AG08396 (cell line): ENCODE results near the gene CD14.
"Not testable (repeated sequence)": the region's sequence is repeated elsewhere in the genome, so short reads cannot be mapped to it uniquely, and the experiment has no call there.

Experiments used
- DNase-seq: peaks from one replicate; pipeline ENCODE4 v3.0.0; 2012; ENCODE audit warnings: low spot score, mixed read lengths

CD14 gene

GRCh38 chr5:140635291-140636257 lies 2.6 kb upstream of the CD14 start:
- DNase-seq, result no peak

- no peak for DNase-seq
Observed at GRCh38 chr5:140634103-140634502, 1.1 kb upstream of the CD14 start.

- no peak for DNase-seq
Observed at GRCh38 chr5:140633501-140633900, 526 bp upstream of the CD14 start.

GRCh38 chr5:140632366-140633020 lies 482 bp downstream of the CD14 start:
- peak; percentile 41 for DNase-seq

- no peak for DNase-seq
Observed at GRCh38 chr5:140631831-140632365, 1.1 kb downstream of the CD14 start.

DNA sequence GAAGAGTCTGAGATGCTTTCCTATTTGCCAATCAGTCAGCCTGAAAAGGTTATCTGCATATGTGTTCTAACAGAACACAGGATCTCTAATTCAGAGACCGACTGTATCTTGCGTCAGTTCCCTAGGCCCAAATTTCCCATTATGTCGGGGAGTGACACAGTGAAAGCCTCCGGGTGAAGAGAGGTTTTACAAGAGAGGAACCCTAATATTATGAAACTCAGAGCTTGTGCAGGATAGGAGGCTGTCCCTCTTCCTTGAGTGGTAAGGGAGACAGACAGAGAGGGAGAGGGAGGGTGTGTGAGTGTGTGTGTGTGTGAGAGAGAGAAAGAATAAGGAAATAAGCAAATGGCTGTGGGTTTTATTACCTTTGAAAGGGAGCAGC lies 1.9 kb downstream of the CD14 start:
- no peak for DNase-seq

GRCh38 chr5:140630292-140631035 lies 2.5 kb downstream of the CD14 start:
- no peak for DNase-seq

DNA sequence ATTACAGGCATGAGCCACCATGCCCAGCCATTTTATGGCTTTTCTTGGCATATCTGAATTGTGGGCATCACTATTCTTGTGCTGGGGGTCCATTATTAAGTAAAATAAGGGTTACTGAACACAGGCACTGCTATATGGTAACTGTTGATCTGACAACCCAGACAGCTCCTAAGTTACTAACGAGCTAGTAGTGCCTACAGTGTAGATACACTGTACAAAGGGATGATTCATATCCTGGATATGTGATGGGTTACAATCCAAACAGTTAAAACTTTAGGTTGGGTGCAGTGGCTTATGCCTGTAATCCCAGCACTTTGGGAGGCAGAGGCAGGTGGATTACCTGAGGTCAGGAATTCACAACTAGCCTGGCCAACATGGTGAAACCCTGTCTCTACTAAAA lies 4.3 kb downstream of the CD14 start:
- DNase-seq, result no peak

DNA sequence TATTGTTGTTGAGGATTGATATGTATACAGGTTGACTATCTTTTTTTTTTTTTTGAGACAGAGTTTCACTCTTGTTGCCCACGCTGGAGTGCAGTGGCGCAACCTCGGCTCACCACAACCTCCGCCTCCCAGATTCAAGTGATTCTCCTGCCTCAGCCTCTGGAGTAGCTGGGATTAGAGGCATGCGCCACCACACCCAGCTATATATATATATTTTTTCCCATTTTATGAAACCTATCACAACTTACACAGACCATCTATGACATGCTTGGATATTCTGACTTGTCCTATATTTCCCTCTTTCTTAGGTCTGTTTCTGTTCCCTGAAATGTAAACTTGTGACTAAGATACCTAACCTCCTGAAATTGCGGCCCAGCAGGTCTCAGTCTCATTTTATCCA lies 5.0 kb downstream of the CD14 start:
- DNase-seq, result no peak

DNA sequence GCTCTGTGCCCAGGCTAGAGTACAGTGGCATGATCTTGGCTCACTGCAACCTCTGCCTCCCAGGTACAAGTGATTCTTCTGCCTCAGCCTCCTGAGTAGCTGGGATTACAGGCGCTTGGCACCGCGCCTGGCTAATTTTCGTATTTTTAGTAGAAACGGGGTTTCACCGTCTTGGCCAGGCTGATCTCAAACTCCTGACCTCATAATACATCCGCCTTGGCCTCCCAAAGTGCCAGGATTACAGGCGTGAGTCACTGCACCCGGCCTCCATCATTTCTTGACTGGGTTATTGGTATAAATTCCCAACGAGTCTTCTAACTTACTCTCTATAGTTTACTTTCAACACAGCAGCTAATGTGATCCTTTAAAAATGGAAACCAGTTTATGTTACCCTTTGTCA lies 8.1 kb downstream of the CD14 start:
- DNase-seq, result not testable (repeated sequence)

GRCh38 chr5:140623061-140623460 lies 9.9 kb downstream of the CD14 start:
- not testable (repeated sequence) for DNase-seq

DNA sequence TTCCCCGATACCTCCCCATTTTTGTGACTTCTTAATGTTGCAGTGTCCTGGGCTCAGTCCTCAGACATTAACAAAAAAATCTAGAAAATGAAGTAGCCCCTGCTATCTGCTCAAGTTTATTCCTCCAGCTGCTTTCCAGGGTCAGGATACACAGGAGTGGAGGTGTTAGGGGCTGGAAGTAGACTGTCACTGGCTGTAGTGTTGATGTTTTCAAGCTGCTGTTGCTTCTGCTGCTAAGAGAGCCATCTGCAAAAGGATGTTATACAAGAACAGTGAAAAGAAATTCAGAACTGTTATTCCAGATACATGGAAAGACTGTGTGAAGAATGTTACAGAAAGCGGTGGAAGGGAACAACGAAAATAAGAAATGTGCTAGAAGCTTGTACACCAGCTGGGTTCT lies 10.7 kb downstream of the CD14 start:
- DNase-seq, result no peak

DNA sequence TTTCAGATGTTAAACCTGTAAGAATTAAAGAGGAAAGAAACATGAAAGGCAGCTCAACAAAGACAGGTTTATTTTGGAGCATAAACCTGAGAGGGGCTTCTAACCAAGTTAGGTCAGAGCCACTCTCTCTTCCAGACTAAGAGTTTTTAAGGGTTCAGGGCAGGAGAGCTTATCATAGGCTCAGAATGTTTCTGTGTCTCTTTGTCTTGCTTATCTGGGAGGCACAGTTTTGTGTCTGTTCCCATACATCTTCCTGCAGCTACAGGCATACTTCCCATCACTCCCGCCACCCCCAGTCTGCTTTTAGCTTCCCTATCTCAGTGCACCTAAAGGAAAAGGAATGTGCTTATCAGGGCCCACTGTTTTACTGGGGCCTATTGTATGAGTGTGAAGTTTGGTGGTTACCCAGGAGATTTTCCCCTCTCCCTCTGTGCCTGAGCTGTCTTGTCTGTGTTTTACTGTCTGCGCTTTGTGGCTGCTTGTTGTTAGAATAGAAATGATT lies 21.9 kb downstream of the CD14 start:
- no peak for DNase-seq

DNA sequence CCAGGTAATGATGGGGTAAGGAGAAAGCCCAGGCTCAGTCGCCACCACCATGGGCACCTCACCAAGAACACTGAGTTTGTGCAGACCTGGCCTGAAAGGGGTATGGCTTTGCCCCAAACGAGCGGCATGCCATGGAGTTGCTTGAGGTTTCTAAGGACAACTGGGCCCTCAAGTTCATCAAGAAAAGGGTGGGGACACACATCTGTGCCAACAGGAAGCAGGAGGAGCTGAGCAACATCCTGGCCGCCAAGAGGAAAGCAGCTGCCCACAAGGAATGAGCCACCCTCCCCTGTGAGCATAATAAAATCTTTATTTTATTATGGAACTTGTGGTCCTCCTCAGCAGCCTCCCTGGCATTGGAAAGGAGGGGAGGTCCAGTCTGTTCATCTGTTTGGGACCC lies 23.8 kb downstream of the CD14 start:
- DNase-seq, result no peak

- no peak for DNase-seq
Observed at GRCh38 chr5:140608722-140609121, 24.3 kb downstream of the CD14 start.

DNA sequence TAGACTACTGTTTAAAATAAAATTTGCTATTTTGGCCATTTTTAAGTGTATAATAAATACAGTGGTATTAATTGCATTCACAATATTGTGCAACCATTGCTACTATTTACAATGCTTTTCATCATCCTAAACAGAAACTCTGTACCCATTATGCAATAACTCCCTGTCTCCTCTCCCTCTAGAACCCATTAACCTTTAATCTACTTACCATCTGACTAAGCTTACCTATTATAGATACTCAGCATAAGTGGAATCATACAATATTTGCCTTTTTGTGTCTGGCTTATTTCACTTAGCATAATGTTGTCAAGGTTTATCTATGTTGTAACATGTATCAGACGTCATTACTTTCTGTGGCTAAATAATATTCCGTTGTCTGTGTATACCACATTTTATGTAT lies 25.9 kb downstream of the CD14 start:
- no peak for DNase-seq

GRCh38 chr5:140605879-140606278 lies 27.1 kb downstream of the CD14 start:
- no peak for DNase-seq

DNA sequence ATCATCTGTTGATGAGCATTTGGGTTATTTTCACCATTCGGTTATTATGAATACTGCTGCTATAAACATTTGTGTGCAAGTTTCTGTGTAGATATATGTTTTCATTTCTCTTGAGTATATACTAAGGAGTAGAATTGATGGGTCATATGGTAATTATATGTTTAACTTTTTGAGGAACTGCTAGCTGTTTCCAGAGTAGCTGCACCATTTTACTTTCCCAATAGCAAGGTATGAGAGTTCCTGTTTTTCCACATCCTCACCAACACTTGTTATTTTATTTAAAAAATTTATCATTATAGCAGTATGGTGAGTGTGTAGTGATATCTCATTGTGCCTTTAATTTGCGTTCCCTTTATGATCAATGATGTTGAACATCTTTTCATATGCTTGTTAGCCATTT lies 29.2 kb downstream of the CD14 start:
- DNase-seq, result no peak

- not testable (repeated sequence) for DNase-seq
Observed at GRCh38 chr5:140603446-140603698, 29.6 kb downstream of the CD14 start.

GRCh38 chr5:140602147-140602546 lies 30.8 kb downstream of the CD14 start:
- DNase-seq, result no peak

DNA sequence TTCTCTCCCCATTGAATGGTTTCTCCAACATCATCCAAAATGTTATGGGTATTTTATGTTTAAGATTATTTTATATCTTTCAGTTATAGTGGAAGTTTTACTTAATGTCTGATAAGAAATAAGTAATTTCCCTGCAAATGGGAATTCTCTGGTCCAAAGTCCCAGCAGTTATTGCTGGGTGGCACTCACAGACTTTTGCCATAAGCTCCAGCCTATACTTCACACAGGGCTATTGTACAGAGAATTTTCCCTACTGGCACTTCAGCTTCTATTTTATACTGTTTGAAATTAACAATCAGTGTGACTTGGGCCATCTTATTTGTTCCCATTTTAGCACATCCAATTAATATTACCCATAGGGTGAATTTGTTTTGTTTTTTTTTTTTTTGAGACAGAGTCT lies 32.9 kb downstream of the CD14 start:
- DNase-seq, result no peak

GRCh38 chr5:140598836-140599235 lies 34.1 kb downstream of the CD14 start:
- DNase-seq, result no peak

- no peak for DNase-seq
Observed at GRCh38 chr5:140596321-140596741, 36.6 kb downstream of the CD14 start.
